HG02870 (cell line): ENCODE results near the gene CTSC.

Experiments
- ATAC-seq: cut with Tn5 transposase; IDR thresholded peaks from one replicate; pipeline ENCODE4 v1.9.1; 2021; ENCODE audit warnings: mild to moderate bottlenecking, moderate library complexity; ENCODE audit not compliant: unreplicated experiment

CTSC gene

GRCh38 chr11:88337181-88337986 is at the start of gene CTSC:
Gene CTSC (minus strand): TSS chr11:88337736. CDS start chr11:88337672, 64 bp downstream.
- peak; percentile 88 for ATAC-seq

GRCh38 chr11:88384669-88385005 is 47.1 kb upstream of the CTSC start:
- no peak for ATAC-seq

DNA sequence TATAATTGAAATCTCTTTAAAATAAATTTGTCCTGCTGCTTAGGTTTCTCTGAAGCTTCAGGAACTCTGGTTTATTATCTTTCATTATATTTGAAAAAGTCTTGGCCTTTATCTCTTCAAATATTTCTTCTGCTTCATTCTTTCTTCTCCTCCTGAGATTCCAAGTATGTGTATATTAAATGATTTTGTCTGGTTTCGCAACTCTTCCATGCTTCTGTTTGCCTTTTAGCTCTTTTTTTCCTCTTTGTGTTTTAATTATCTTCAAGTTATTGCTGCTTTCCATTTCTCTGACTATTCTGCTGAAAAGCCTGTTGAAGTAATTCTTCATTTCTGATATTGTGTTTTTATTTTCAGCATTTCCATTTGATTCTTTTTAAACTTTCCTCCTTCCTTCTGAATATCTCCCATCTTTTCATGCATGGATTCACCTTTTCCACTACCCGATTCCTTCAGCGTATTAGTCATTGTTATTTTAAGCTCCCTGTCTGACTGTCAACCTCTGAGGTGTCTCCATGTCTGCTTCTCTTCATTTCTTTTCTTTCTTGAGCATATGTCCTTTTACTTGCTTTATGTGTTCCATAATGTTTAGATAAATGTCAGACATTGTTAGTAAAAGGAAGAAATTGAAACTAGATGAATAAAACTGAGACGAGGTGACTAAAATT is 46.6 kb upstream of the CTSC start:
- ATAC-seq = no peak

DNA sequence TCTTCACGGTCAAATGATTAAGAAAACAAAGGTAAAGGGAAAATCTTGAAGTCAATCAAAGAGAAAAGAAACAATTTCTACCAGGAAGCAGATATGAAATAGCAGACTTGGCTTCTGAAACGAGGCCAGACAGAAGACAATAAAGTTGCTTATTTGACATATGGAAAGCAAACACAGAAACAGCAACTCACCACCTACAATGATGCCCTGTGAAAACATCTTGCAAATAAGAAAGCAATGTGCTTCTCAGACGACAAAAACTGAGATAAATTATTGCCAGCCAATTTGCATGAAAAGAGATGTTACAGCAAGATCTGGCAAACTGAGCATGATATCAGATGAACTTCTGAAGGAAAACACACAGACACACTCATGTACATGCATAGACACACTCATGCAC is 45.9 kb upstream of the CTSC start:
- ATAC-seq = no peak

GRCh38 chr11:88379130-88379529 is 41.6 kb upstream of the CTSC start:
- no peak for ATAC-seq

- no peak for ATAC-seq
Observed at GRCh38 chr11:88378422-88379066, 41.0 kb upstream of the CTSC start.

- no peak for ATAC-seq
Observed at GRCh38 chr11:88377646-88378045, 40.1 kb upstream of the CTSC start.

DNA sequence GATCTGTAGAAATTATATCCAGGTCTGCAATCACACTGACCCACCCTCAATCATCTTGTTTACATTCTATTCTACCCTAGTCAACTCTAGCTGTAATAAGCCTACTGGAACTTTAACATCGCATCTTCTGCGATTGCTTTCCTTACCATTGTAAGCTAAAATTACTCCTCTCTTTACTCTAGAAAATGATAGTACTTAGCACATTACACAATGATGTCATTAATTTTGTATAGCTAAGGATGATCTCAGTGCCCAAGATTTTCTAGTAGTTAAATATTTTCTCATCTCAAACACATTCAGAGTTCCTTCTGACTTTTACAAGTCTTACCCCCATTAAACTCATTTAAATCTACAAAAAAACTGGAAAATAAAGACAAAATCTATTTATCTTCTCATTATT is 39.6 kb upstream of the CTSC start:
- no peak for ATAC-seq

- no peak for ATAC-seq
Observed at GRCh38 chr11:88375927-88376470, 38.5 kb upstream of the CTSC start.

- ATAC-seq = no peak
Observed at GRCh38 chr11:88370782-88371181, 33.2 kb upstream of the CTSC start.

- ATAC-seq = no peak
Observed at GRCh38 chr11:88367310-88367709, 29.8 kb upstream of the CTSC start.

GRCh38 chr11:88363648-88364065 is 26.1 kb upstream of the CTSC start:
- ATAC-seq = peak; percentile 39

GRCh38 chr11:88363004-88363403 is 25.5 kb upstream of the CTSC start:
- no peak for ATAC-seq

DNA sequence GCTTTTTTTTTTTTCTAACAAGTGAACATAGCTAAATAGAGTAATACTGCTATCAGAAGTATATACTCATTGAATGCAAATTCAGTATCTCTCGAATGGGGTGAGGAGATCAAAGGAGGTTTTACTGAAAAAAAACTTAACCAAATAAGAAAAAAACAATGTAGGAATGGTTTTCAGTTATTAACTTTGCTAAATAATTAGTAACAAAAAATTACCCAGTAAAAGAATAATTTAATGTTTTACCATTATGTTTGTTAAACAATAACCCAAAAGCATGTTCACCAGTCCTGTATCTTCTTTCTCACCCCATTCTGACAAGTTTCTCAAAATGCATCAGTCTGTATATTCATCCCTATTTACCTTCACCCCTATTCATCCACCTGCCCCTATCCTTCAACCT is 22.6 kb upstream of the CTSC start:
- no peak for ATAC-seq

DNA sequence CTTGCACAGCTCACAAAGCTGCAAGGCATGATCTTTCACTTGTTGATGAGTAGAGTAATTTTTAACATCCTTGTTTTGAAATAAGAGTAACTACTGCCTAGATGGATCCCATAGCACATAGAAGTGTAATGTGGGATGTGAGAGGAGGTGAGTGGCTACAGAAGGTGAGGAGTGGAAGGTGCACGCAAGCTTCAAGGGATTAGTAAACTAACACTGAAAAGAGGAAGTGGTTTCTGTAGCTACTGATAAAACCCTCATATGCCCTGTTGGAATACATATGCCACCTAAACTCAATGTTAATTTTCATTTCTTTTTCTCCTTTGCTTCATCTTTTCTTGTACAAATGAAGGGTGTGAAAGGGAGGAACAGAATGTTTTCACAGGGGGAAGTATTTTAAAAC is 22.0 kb upstream of the CTSC start:
- peak; percentile 54 for ATAC-seq

GRCh38 chr11:88359114-88359513 is 21.6 kb upstream of the CTSC start:
- ATAC-seq = no peak

GRCh38 chr11:88358040-88358431 is 20.5 kb upstream of the CTSC start:
- ATAC-seq = no peak

DNA sequence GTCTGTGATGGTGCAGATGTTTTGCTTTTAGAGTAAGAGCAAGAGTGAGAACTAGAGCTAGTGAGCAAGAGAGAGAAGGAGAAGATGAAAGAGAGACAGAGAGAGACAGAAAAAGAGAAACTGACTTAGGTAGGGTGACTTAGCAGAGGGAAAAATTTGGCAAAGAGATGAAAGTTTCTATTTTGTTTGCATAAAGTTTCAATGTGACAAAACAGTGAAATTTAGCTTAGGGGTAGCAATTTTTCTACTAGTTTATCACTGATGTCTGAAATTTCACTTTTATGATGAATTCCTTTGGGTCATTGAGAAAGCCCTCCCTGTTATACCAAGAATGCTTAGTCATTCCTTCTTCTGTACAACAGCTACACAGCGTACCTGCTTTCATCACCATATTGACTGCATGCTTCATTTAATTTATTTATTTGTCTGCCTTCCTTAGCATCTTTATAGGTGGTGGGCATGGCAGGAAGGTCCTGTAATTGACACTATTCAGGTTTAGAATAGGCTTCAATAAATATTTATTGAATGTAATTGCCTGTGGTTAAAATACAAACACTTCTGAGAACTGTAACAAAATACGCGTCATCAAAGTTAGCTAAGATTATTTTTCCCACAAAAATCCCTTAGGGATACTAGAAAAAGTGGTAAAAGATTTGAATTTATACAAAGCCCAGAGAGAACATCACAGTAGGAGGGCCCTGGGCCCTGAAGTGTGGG is 19.9 kb upstream of the CTSC start:
- peak; percentile 58 for ATAC-seq

GRCh38 chr11:88355887-88356286 is 18.4 kb upstream of the CTSC start:
- ATAC-seq = no peak

GRCh38 chr11:88354912-88355311 is 17.4 kb upstream of the CTSC start:
- ATAC-seq = peak; percentile 23

- ATAC-seq = peak; percentile 40
Observed at GRCh38 chr11:88353835-88354496, 16.4 kb upstream of the CTSC start.
